Hepatocyte (in vitro differentiated cells): ENCODE data around the gene LTN1.

ENCODE experiments used
- EZH2 ChIP-seq: fragments of 200-600 bp; sonication (generic); IDR thresholded peaks from 2 replicates; pipeline ENCODE4 v1.6.1; 2016; ENCODE audit warnings: antibody characterized with exemption, mild to moderate bottlenecking, borderline replicate concordance
- TF ChIP-seq, protein P1 (sequence below): fragments of 200-600 bp; sonication (generic); IDR thresholded peaks from 2 replicates; pipeline ENCODE4 v1.5.1; 2016; ENCODE audit warnings: antibody characterized with exemption, mild to moderate bottlenecking; ENCODE audit not compliant: poor library complexity

DNA sequence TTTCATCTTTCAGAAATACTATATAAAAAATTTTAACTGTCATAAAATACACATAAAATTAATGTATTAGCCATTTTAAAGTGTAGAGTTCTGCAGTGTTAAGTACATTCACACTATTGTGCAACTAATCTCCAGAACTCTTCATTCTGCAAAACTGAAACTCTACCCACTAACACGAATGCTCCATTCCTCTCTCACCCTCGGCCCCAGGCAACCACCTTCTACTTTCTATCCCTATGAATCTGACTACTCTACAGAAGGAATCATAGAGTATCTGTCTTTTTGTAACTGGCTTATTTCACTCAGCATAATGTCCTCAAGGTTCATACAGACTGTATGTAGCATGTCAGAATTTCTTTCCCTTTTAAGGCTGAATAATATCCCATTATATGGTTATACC lies 43.4 kb downstream of the LTN1 start:
- TF ChIP-seq, protein P1, sequence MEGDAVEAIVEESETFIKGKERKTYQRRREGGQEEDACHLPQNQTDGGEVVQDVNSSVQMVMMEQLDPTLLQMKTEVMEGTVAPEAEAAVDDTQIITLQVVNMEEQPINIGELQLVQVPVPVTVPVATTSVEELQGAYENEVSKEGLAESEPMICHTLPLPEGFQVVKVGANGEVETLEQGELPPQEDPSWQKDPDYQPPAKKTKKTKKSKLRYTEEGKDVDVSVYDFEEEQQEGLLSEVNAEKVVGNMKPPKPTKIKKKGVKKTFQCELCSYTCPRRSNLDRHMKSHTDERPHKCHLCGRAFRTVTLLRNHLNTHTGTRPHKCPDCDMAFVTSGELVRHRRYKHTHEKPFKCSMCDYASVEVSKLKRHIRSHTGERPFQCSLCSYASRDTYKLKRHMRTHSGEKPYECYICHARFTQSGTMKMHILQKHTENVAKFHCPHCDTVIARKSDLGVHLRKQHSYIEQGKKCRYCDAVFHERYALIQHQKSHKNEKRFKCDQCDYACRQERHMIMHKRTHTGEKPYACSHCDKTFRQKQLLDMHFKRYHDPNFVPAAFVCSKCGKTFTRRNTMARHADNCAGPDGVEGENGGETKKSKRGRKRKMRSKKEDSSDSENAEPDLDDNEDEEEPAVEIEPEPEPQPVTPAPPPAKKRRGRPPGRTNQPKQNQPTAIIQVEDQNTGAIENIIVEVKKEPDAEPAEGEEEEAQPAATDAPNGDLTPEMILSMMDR = no peak
- TF ChIP-seq EZH2 = no peak
